ENCODE results near the gene NDUFB2.
"Not testable (repeated sequence)": the region's sequence is repeated elsewhere in the genome, so short reads cannot be mapped to it uniquely, and the experiment has no call there.

Gene NDUFB2

GRCh38 chr7:140696680-140697446, at the start of gene NDUFB2:
Gene NDUFB2, plus strand, starts transcription at chr7:140696708. Its CDS starts 37 bp downstream, at chr7:140696745.
- peak; percentile 52 to 66 for DNase-seq (ENCODE audit: low read depth in 2 of 2)

- DNase-seq (ENCODE audit: low read depth in 2 of 2) = no peak
Measured at GRCh38 chr7:140646931-140647647, 49.4 kb upstream of the NDUFB2 start.

GRCh38 chr7:140649556-140650205, 46.8 kb upstream of the NDUFB2 start:
- no peak for DNase-seq (ENCODE audit: low read depth in 2 of 2)

- DNase-seq (ENCODE audit: low read depth in 2 of 2) = no peak
Measured at GRCh38 chr7:140650367-140650766, 46.1 kb upstream of the NDUFB2 start.

GRCh38 chr7:140653319-140654108, 43.0 kb upstream of the NDUFB2 start:
- DNase-seq (ENCODE audit: low read depth in 2 of 2) = no peak

- DNase-seq (ENCODE audit: low read depth in 2 of 2) = no peak
Measured at GRCh38 chr7:140654109-140654387, 42.5 kb upstream of the NDUFB2 start.

GRCh38 chr7:140654661-140655060, 41.8 kb upstream of the NDUFB2 start:
- no peak for DNase-seq (ENCODE audit: low read depth in 2 of 2)

- no peak for DNase-seq (ENCODE audit: low read depth in 2 of 2)
Measured at GRCh38 chr7:140655511-140656408, 40.7 kb upstream of the NDUFB2 start.

GRCh38 chr7:140656548-140657515, 39.7 kb upstream of the NDUFB2 start:
- no peak for DNase-seq (ENCODE audit: low read depth in 2 of 2)

- no peak for DNase-seq (ENCODE audit: low read depth in 2 of 2)
Measured at GRCh38 chr7:140657891-140658290, 38.6 kb upstream of the NDUFB2 start.

GRCh38 chr7:140659856-140660255, 36.7 kb upstream of the NDUFB2 start:
- no peak for DNase-seq (ENCODE audit: low read depth in 2 of 2)

- no peak for DNase-seq (ENCODE audit: low read depth in 2 of 2)
Measured at GRCh38 chr7:140661124-140661523, 35.4 kb upstream of the NDUFB2 start.

GRCh38 chr7:140662938-140663337, 33.6 kb upstream of the NDUFB2 start:
- DNase-seq (ENCODE audit: low read depth in 2 of 2) = not testable (repeated sequence)

GRCh38 chr7:140667476-140667875, 29.0 kb upstream of the NDUFB2 start:
- DNase-seq (ENCODE audit: low read depth in 2 of 2) = no peak

- no peak for DNase-seq (ENCODE audit: low read depth in 2 of 2)
Measured at GRCh38 chr7:140668641-140669040, 27.9 kb upstream of the NDUFB2 start.

GRCh38 chr7:140669352-140669751, 27.2 kb upstream of the NDUFB2 start:
- DNase-seq (ENCODE audit: low read depth in 2 of 2) = no peak

GRCh38 chr7:140669862-140670261, 26.6 kb upstream of the NDUFB2 start:
- not testable (repeated sequence) for DNase-seq (ENCODE audit: low read depth in 2 of 2)

GRCh38 chr7:140670343-140670935, 26.1 kb upstream of the NDUFB2 start:
- DNase-seq (ENCODE audit: low read depth in 2 of 2) = no peak

GRCh38 chr7:140671966-140672365, 24.5 kb upstream of the NDUFB2 start:
- no peak for DNase-seq (ENCODE audit: low read depth in 2 of 2)
